Thoracic aorta (tissue), 2 donors: ENCODE measurements around the gene CCDC12. TPM values are rescaled to one million over a fixed set of nuclear protein-coding genes. Genes with fewer than 3 reads are reported as not detected.

Experiments
- ATAC-seq: fragments of 150-250 bp; one replicate; pipeline ENCODE4 v1.8.0; 2017; ENCODE audit warnings: low read depth; ENCODE audit not compliant: insufficient number of reproducible peaks, low FRiP score
- DNase-seq: peaks from one replicate; pipeline ENCODE4 v3.0.0-alpha.2; 2020; ENCODE audit warnings: low spot score
- H3K27ac ChIP-seq, 2 donors: fragments of 200-600 bp; sonication (generic); 1 replicate in 1 of 2; 2 replicates in 1 of 2; pipeline ENCODE4 v1.5.1; 2016; ENCODE audit warnings: mild to moderate bottlenecking in 2 of 2, moderate library complexity in 2 of 2
- H3K27me3 ChIP-seq: fragments of 200-600 bp; sonication (generic); replicated peaks from 2 replicates; pipeline ENCODE4 v1.6.0; 2016; ENCODE audit warnings: mild to moderate bottlenecking; ENCODE audit not compliant: insufficient read depth
- H3K36me3 ChIP-seq: fragments of 200-600 bp; sonication (generic); one replicate; pipeline ENCODE4 v1.5.1; 2016
- H3K4me1 ChIP-seq, 2 donors: fragments of 200-600 bp; sonication (generic); 1 replicate in 1 of 2; 2 replicates in 1 of 2; pipeline versions ENCODE4 v1.5.1 to v1.6.0; 2016; ENCODE audit warnings: low read depth in 2 of 2, mild to moderate bottlenecking in 1 of 2; ENCODE audit not compliant: control insufficient read depth in 1 of 2
- H3K4me3 ChIP-seq: fragments of 200-600 bp; sonication (generic); 2 replicates; pipeline ENCODE4 v1.5.1; 2016; ENCODE audit warnings: mild to moderate bottlenecking
- H3K9me3 ChIP-seq: fragments of 200-600 bp; sonication (generic); 2 replicates; pipeline ENCODE4 v1.5.1; 2016
- CTCF ChIP-seq: fragments of 200-600 bp; sonication (generic); IDR thresholded peaks from one replicate; pipeline ENCODE4 v1.5.1; 2019; ENCODE audit warnings: antibody characterized with exemption
- total RNA-seq, 2 donors: library from RNA; depleted of rRNA; stranded (reverse); fragments of >200 nt; gene quantifications; one replicate each; pipeline versions ENCODE4 v1.1.0 to v1.2.3, GENCODE V29; 2016

CCDC12 gene
- total RNA-seq, 2 donors from 2014 or later = 29.8 to 58.8 TPM

DNA sequence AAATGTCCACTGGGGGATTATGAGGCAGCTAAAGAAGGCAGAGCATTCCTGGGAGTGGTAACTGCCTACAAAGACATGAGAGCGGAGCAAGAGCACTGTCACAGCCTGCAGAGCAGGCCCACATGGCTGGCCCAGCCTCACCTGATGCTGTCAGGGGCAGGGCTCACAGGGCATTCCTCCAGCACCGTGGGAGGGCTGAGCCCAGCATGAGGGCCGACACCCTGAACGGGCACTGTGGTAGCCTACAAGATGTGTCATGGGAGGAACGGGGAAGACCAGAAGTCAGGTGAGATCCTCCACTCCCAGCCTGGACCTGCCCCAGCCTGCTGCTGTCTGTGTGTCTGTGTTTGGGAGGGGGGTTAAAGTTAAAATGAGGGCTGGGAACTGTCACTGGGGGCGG, 30.1 kb downstream of the CCDC12 start:
- no peak for TF ChIP-seq CTCF
- ATAC-seq = no peak
- H3K4me1 ChIP-seq = peaks cover 44 to 69% of the 10 kb centered on the region in 2 donors

DNA sequence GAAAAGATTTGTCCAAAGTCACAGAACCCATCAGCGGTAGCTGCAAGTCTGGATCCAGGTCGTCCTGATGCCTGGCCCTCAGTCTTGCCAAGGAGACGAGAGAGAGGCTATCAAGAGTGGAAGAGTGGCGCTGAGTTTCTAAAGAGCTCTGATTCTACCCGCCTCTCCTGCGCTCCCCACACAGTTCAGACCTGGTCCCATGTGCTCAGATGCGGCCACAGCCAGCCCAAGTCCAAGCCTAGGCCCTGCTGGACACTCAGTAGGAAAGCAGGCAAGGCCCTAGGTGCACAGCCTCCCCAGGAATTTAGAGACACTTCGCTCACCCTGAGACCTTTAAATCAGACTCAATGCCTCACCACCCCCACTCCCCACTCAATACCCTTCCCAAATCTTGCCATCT, 32.4 kb downstream of the CCDC12 start:
- no peak overlapping the region for H3K27ac ChIP-seq
- H3K9me3 ChIP-seq = no peaks in the 10 kb centered on the region
- TF ChIP-seq CTCF = no peak
- ATAC-seq = no peak
- H3K4me3 ChIP-seq = no peak overlapping the region
- H3K27me3 ChIP-seq = no peaks in the 10 kb centered on the region
- peaks cover 10% of the 10 kb centered on the region for H3K36me3 ChIP-seq
- H3K4me1 ChIP-seq = peaks cover 29 to 53% of the 10 kb centered on the region in 2 donors
- DNase-seq = no peak

More for the DNA sequence above, 30.1 kb downstream of the CCDC12 start:
- DNase-seq = no peak
- no peak overlapping the region for H3K4me3 ChIP-seq
- no peaks in the 10 kb centered on the region for H3K27me3 ChIP-seq
- H3K36me3 ChIP-seq = no peaks in the 10 kb centered on the region
- H3K9me3 ChIP-seq = no peaks in the 10 kb centered on the region
- H3K27ac ChIP-seq = peak overlapping the region in 1 of 2 donors; percentile 66

DNA sequence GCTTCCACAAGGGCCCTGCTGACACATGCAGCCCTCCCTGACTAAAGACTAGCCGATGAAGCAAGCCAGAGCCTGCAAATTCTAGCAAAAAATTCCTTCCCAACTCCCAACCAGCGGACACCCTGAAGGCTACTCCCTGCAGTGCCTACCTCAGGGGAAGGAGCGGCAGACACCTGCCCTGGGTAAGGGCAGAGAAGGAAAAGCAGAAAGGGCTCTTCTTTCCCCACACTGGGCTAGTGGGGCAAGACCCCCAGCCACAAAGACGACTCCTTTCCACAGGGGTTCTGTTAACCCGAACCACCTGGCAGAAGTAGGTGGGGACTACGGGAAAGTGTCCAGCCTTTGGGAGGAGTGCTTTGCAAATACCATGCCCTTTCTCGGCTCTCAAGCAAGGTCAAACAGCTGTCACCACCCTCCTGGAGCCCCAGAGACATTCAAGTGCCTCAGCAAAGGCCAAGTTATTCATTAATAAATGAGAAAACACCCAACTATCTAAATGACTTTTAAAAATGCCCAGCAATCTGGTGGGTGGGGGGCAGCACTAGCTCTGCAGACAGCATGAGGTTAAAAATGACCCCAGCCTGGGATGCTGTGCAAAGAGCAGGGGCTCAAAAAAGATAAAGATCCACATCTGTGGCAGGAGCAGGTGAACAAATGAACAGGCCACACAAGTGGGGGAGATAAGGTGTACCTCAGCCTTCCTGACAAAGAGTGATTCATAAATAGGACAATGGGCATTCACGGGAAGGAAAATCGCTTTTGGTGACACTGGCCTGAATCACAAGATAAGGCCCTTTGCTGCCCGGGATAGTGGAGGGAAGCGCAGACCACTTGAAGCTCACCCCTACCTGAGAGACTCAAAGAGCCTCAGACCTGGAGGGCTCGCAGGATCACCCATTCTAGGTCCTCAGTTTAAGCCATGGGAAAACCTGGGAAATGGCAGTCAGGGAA, 33.0 kb downstream of the CCDC12 start:
- peaks cover 10% of the 10 kb centered on the region for H3K36me3 ChIP-seq
- no peaks in the 10 kb centered on the region for H3K27me3 ChIP-seq
- H3K27ac ChIP-seq = peak overlapping the region in 1 of 2 donors; percentile 7
- no peak overlapping the region for H3K4me3 ChIP-seq
- DNase-seq = no peak
- H3K9me3 ChIP-seq = no peaks in the 10 kb centered on the region
- peaks cover 22 to 46% of the 10 kb centered on the region in 2 donors for H3K4me1 ChIP-seq
- no peak for ATAC-seq
- TF ChIP-seq CTCF = no peak

GRCh38 chr3:46942481-46943236, 33.9 kb downstream of the CCDC12 start:
- Histone ChIP-seq H3K27ac (no peak overlapping the region), H3K4me1 (peaks cover 14 to 38% of the 10 kb centered on the region in 2 donors), H3K27me3 (no peaks in the 10 kb centered on the region), H3K4me3 (no peak overlapping the region), H3K9me3 (no peaks in the 10 kb centered on the region), H3K36me3 (peaks cover 10% of the 10 kb centered on the region)
- no peak for ATAC-seq
- no peak for TF ChIP-seq CTCF
- no peak for DNase-seq

DNA sequence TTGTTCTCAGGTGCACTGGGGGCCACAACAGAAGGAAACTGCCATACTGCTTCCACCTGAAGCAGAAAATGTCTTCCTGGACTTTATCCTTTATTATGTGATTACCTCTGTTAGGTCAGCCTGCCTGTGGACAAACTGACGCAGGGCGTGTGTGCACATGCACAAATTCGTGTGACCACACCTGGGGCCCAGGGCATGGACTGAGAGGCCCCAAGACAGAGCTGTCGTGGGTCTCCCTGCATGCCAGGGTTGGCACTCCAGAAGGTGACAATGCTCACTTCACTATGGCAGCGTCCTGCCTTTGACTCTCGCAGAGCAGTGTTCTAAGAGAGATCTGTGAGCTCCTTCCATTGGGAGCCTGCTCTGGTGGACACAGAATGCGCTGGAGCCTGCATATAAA, 34.5 kb downstream of the CCDC12 start:
- TF ChIP-seq CTCF = no peak
- ATAC-seq = no peak
- Histone ChIP-seq H3K4me3 (no peak overlapping the region), H3K9me3 (no peaks in the 10 kb centered on the region), H3K36me3 (peaks cover 10% of the 10 kb centered on the region), H3K4me1 (peaks cover 8 to 32% of the 10 kb centered on the region in 2 donors), H3K27me3 (no peaks in the 10 kb centered on the region), H3K27ac (no peak overlapping the region)
- DNase-seq = no peak
